ENCODE data around the gene RASA3. TPM values are rescaled to one million over a fixed set of nuclear protein-coding genes. Genes with fewer than 3 reads are reported as not detected.
A peak's percentile ranks its signal among the peaks of the same experiment; 100 is the strongest.

RASA3 gene
- total and polyA plus RNA-seq, 10 of the 15 experiments (the other 5 are each of a cell fraction or from before 2014, with no cell fraction given) = 0.79 to 33.9 (median 17.6) TPM

GRCh38 chr13:114065926-114066774 lies 66.3 kb downstream of the RASA3 start (continued):
- no peak for TF ChIP-seq RELA (IDR thresholded peaks at IDR 0.05; ENCODE audit: borderline replicate concordance, partially characterized antibody)
- TF ChIP-seq PAX5 (IDR thresholded peaks at IDR 0.05; ENCODE audit: borderline replicate concordance, low read depth, low read length) = peak; percentile 44; the same call in 1 of the 2 replicates
- TF ChIP-seq POLR2A (IDR thresholded peaks at IDR 0.05; ENCODE audit: low read depth, low read length) = peak; percentile 37; the same call in 1 of the 2 replicates
- TF ChIP-seq NR2F1 (conservative IDR thresholded peaks at IDR 0.05) = no peak

DNA sequence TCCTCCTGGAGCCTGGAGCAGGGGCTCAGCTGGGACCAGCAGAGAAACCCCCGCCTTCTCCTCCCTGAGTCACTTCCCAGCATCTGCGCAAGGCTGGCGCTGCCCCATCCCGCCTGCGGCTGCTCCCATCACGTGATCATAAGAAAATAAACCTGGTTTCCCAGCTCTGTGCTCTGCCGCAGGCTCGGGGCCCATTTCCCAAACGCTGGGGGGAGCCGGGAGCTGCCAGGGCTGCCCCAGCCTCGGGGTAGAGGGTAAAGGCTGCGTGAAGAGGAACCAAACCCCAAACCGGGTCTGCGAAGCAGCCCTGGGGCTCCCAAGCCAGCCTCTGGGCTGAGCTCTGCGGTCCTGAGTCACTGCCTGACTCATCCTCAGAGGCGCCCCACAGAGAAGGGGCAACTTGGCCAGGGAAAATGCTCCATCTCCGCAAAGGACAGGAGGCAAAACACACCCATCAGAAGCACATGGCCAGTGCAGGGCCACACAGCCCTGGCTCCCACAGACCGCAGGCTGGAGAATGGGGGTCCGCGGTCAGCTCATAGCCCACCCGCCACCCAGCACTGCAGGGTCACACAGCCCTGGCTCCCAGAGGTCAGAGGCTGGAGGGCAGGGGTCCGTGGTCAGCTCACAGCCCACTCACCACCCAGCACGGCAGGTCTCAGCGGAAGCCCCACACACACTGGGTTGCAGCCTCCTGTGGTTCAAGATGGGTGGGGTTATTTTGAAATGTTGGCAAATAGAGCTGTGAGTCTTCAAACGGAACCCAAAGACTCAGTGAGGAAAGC lies 67.1 kb downstream of the RASA3 start:
- H3K4me2 ChIP-seq (ENCODE audit: control insufficient read depth, insufficient read depth) = peak overlapping the region; percentile 87
- H3K36me3 ChIP-seq (ENCODE audit: control insufficient read depth in 2 of 2, insufficient read depth in 2 of 2, low read length in 1 of 2) = peaks cover 0 to 2% of the 10 kb centered on the region in 2 experiments; a peak in 3 of 4 replicates
- no peaks in the 10 kb centered on the region for H3K9me3 ChIP-seq (replicated peaks; ENCODE audit: control insufficient read depth, insufficient read depth, low read length)
- ChIA-PET CTCF (interaction anchor here (0.8 to 1.7 kb wide), 5 partner anchors 16 to 161 kb away, joined by 3 to 4 read pairs (median 3); no protein-coding TSS in a partner anchor), RAD21 (ENCODE audit: unreplicated experiment) (interaction anchor here (0.6 to 1.9 kb wide), 6 partner anchors 16 to 158 kb away, joined by 3 to 6 read pairs (median 3); partner anchors contain the start of gene RASA3), SMC1A (ENCODE audit: uncharacterized antibody, unreplicated experiment) (interaction anchor here (0.7 to 1.8 kb wide), 7 partner anchors 16 to 64 kb away, joined by 3 to 5 read pairs (median 3); no protein-coding TSS in a partner anchor), POLR2A (interaction anchor here (1.3 kb wide), 1 partner anchor 64 kb away, joined by 3 read pairs; no protein-coding TSS in a partner anchor)
- in situ Hi-C loops (cut with MboI) = loop anchor here (5.0 kb wide), 1 partner anchor 62 kb away; no protein-coding TSS in a partner anchor
- peak overlapping the region; percentile 91 for H3K27ac ChIP-seq (ENCODE audit: control insufficient read depth, insufficient read depth)
- H3K9ac ChIP-seq (ENCODE audit: control insufficient read depth, insufficient read depth, low read length) = peak overlapping the region; percentile 75
- no TSS peak for BruUV-seq (replicated peaks)
- H3K4me3 ChIP-seq = peak overlapping the region; percentile 62
- WGBS (ENCODE audit: insufficient coverage, insufficient replicate concordance, low lambda C conversion rate, missing lambda C conversion rate) = 3% methylated on average over 25 of the region's 25 CpGs
- H3K27me3 ChIP-seq (replicated peaks in 1 of 2; ENCODE audit: control insufficient read depth in 2 of 2, insufficient read depth in 2 of 2, low read length in 1 of 2) = no peaks in the 10 kb centered on the region
- ATAC-seq (peak; percentile 73), DNase-seq (ENCODE audit: low read depth, low spot score) (no peak), FAIRE-seq (peak; percentile 91)
- H4K20me1 ChIP-seq (ENCODE audit: control insufficient read depth, insufficient read depth) = no peaks in the 10 kb centered on the region
- H3K79me2 ChIP-seq (ENCODE audit: control insufficient read depth, insufficient read depth, low read length) = peaks cover 14% of the 10 kb centered on the region
- peaks cover 50% of the 10 kb centered on the region for H3K4me1 ChIP-seq (ENCODE audit: control insufficient read depth, insufficient read depth, low read length)
- intact Hi-C loops (cut with micrococcal nuclease; ENCODE audit: unreplicated experiment) = loop anchor here (5.0 kb wide), 1 partner anchor 162 kb away; no protein-coding TSS in a partner anchor
- H2AFZ ChIP-seq (ENCODE audit: control insufficient read depth, low read depth, low read length) = peak overlapping the region; percentile 46
- TF ChIP-seq CHD4 (IDR thresholded peaks at IDR 0.05) (no peak), GABPA (IDR thresholded peaks at IDR 0.05; ENCODE audit: low read depth) (no peak), SUPT20H (IDR thresholded peaks at IDR 0.05; ENCODE audit: borderline replicate concordance, control insufficient read depth, low read depth, low read length) (no peak), CBFB (IDR thresholded peaks at IDR 0.05; ENCODE audit: low read depth) (no peak; the same call in 1 of the 2 replicates), GATAD2B (conservative IDR thresholded peaks at IDR 0.05; ENCODE audit: low read depth) (peak; percentile 59; the same call in 1 of the 2 replicates), MEF2A (IDR thresholded peaks at IDR 0.05; ENCODE audit: insufficient read depth, low read depth, low read length) (no peak), USF1 (IDR thresholded peaks at IDR 0.05; ENCODE audit: borderline replicate concordance, extremely low read length, insufficient read depth, low read depth, low read length) (peak; percentile 71), ZNF217 (IDR thresholded peaks at IDR 0.05) (no peak), RAD51 (IDR thresholded peaks at IDR 0.05) (peak; percentile 89), PKNOX1 (IDR thresholded peaks at IDR 0.05) (no peak)

All from GM12878 (cell line).